K562 (cell line): Measurements from ENCODE around the gene ZMIZ1. TPM values are rescaled to one million over a fixed set of nuclear protein-coding genes. Genes with fewer than 3 reads are reported as not detected.
A peak's percentile ranks its signal among the peaks of the same experiment; 100 is the strongest.

ENCODE experiments used
- ATAC-seq: fragments of 200-7000 bp; cut with Tn5 transposase; 3 replicates; pipeline ENCODE4 v1.9.1; 2020; ENCODE audit warnings: moderate library complexity
- BruUV-seq: library from RNA; stranded (reverse); fragments of 400-500 nt; replicated peaks from 2 replicates; lab custom pipeline; 2021; lab: Mats Ljungman, UMichigan
- CTCF ChIA-PET: fragments of 300-600 bp; formaldehyde crosslinking; extraction: SDS; loops from one replicate; lab custom pipeline; 2021; ENCODE audit warnings: low intra/inter-chr PET ratio; lab: Yijun Ruan, JAX
- POLR2A ChIA-PET: fragments of 300-600, 350-650 bp; sonication (Branson Sonifier 250); formaldehyde crosslinking; extraction: SDS; loops from one replicate; lab custom pipeline; 2021; ENCODE audit warnings: antibody characterized with exemption, inconsistent platforms; lab: Yijun Ruan, JAX
- DNase-seq, 4 experiments: peaks; one replicate each; pipeline versions ENCODE4 v3.0.0 to v3.0.0-alpha.2; 2011 to 2018; ENCODE audit warnings: low spot score in 3 of 4, mixed read lengths in 3 of 4; ENCODE audit errors: extremely low read depth in 1 of 4
- FAIRE-seq: peaks from 2 replicates; lab custom pipeline; 2011; peaks lifted over from hg19 to GRCh38; lab: Jason Lieb, UNC
- H2AFZ ChIP-seq: 2 replicates; pipeline ENCODE4 v1.6.0; 2011; ENCODE audit warnings: low read depth, low read length, control low read depth, inconsistent platforms
- H3K27ac ChIP-seq: fragments of 200-600 bp; 3 replicates; pipeline ENCODE4 v1.8.0; 2011; ENCODE audit warnings: low read depth, mild to moderate bottlenecking, control low read depth, inconsistent platforms, low read length, moderate library complexity, mixed read lengths; ENCODE audit errors: extremely low read depth
- H3K27me3 ChIP-seq, 2 experiments: fragments of 300-600 bp in 1 of 2; 2 replicates in 1 of 2; 3 replicates in 1 of 2; pipeline versions ENCODE4 v1.6.0 to v1.8.0; 2011; ENCODE audit warnings: inconsistent platforms in 2 of 2, low read length in 2 of 2, mild to moderate bottlenecking in 1 of 2, mixed read lengths in 1 of 2, moderate library complexity in 1 of 2; ENCODE audit not compliant: control insufficient read depth in 2 of 2, insufficient read depth in 2 of 2
- H3K36me3 ChIP-seq: fragments of 300-600 bp; 3 replicates; pipeline ENCODE4 v1.8.0; 2011; ENCODE audit warnings: mild to moderate bottlenecking, low read length, inconsistent platforms; ENCODE audit not compliant: control insufficient read depth, insufficient read depth
- H3K4me1 ChIP-seq, 2 experiments: fragments of 200-600 bp in 1 of 2; replicated peaks in 1 of 2; 2 replicates in 1 of 2; 3 replicates in 1 of 2; pipeline versions ENCODE4 v1.5.1 to v1.8.0; 2011; ENCODE audit warnings: inconsistent platforms in 2 of 2, low read length in 2 of 2, mild to moderate bottlenecking in 1 of 2, mixed read lengths in 1 of 2, moderate library complexity in 1 of 2; ENCODE audit not compliant: control insufficient read depth in 2 of 2, insufficient read depth in 2 of 2
- H3K4me2 ChIP-seq: 2 replicates; pipeline ENCODE4 v1.6.1; 2011; ENCODE audit warnings: low read length, control low read depth, inconsistent platforms, mixed read lengths; ENCODE audit not compliant: insufficient read depth
- H3K4me3 ChIP-seq: fragments of 200-600 bp; sonication (generic), shearing (Covaris generic); 2 replicates; pipeline ENCODE4 v1.5.1; 2016; ENCODE audit warnings: control low read depth, inconsistent platforms
- H3K79me2 ChIP-seq: fragments of 200-600 bp; 3 replicates; pipeline ENCODE4 v1.8.0; 2011; ENCODE audit warnings: low read length, inconsistent platforms; ENCODE audit not compliant: control insufficient read depth, insufficient read depth
- H3K9ac ChIP-seq, 2 experiments: 2 replicates each; pipeline versions ENCODE4 v1.6.0 to v1.6.1; 2011; ENCODE audit warnings: low read depth in 2 of 2, low read length in 2 of 2, control low read depth in 1 of 2, inconsistent platforms in 1 of 2, mild to moderate bottlenecking in 1 of 2, mixed read lengths in 1 of 2; ENCODE audit not compliant: insufficient read depth in 1 of 2
- H3K9me1 ChIP-seq: one replicate; pipeline ENCODE4 v1.6.0; 2011; ENCODE audit warnings: inconsistent platforms, mild to moderate bottlenecking, low read length, moderate library complexity; ENCODE audit not compliant: control insufficient read depth, insufficient read depth
- H3K9me3 ChIP-seq: replicated peaks from 2 replicates; pipeline ENCODE4 v1.5.1; 2011; ENCODE audit warnings: low read depth, low read length, inconsistent platforms; ENCODE audit not compliant: control insufficient read depth, insufficient read depth
- H4K20me1 ChIP-seq: replicated peaks from 2 replicates; pipeline ENCODE4 v1.6.1; 2011; ENCODE audit warnings: low read length, inconsistent platforms, mixed read lengths; ENCODE audit not compliant: control insufficient read depth, insufficient read depth
- ETV5 ChIP-seq: sonication (generic); formaldehyde crosslinking; IDR thresholded peaks from 2 replicates; pipeline ENCODE4 v1.4.0; 2020; ENCODE audit warnings: low read depth, mild to moderate bottlenecking, missing genetic modification reagents
- GABPB2 ChIP-seq: fragments of 250-450 bp; sonication (Bioruptor Pico); conservative IDR thresholded peaks from 2 replicates; pipeline ENCODE4 v1.5.1; 2021; ENCODE audit warnings: mild to moderate bottlenecking
- NCOR1 ChIP-seq: fragments of 450-650 bp; IDR thresholded peaks from 2 replicates; pipeline ENCODE4 v1.6.1; 2016; ENCODE audit warnings: mild to moderate bottlenecking, moderate library complexity
- TARDBP ChIP-seq: fragments of 450-650 bp; IDR thresholded peaks from 2 replicates; pipeline ENCODE4 v1.6.1; 2016
- ZNF197 ChIP-seq: fragments of 200-800 bp; sonication (Bioruptor generic); IDR thresholded peaks from 2 replicates; pipeline ENCODE4 v1.6.1; 2016; ENCODE audit warnings: low read depth, missing genetic modification characterization, missing compliant biosample characterization
- whole genome bisulfite sequencing: fragments of 100-300 bp; shearing (Covaris generic); methylation state at CpG from one replicate; pipeline ENCODE4 v1.1.6; 2016; ENCODE audit warnings: low coverage, mixed read lengths; ENCODE audit not compliant: insufficient coverage; ENCODE audit errors: missing lambda C conversion rate; 5-methylcytosine and 5-hydroxymethylcytosine counted together
- in situ Hi-C: fragments of 300-500 bp; cut with MboI; formaldehyde crosslinking; loops from 4 replicates; pipeline ENCODE4 v1.15.0; 2018; ENCODE audit warnings: inconsistent platforms, mixed read lengths
- intact Hi-C: fragments of 100-400 bp; cut with micrococcal nuclease; formaldehyde crosslinking; loops from 2 replicates; pipeline ENCODE4 v1.14.2; 2022
- polyA plus RNA-seq, 8 experiments: library from polyadenylated mRNA; depleted of rRNA in 4 of 8; stranded (reverse) in 5 of 8; unstranded in 3 of 8; fragments of >200 nt; fragmentation: Nextera tagmentation in 2 of 8; fragmentation: Illumina TruSeq in 1 of 8; extraction: Ambion mirVana in 2 of 8; extraction: Trizol in 1 of 8; gene quantifications; 2 replicates each; pipeline versions ENCODE4 v1.2.1 to v1.2.3, GENCODE V29; 2011 to 2014; ENCODE audit warnings: inconsistent platforms in 1 of 8, missing spikeins in 1 of 8
- total RNA-seq, 7 experiments: library from RNA; depleted of rRNA in 6 of 7; stranded (reverse); fragments of >200 nt in 6 of 7; fragmentation: Illumina TruSeq in 2 of 7; extraction: Trizol in 2 of 7; gene quantifications; 2 replicates each; pipeline versions ENCODE4 v1.2.1 to v1.2.3, GENCODE V29; 2011 to 2021; ENCODE audit warnings: low replicate concordance in 1 of 7
- TF ChIP-seq, protein P1 (sequence below), 2 experiments: fragments of 200-800 bp in 1 of 2; sonication (Bioruptor generic) in 1 of 2; sonication (generic) in 1 of 2; formaldehyde crosslinking in 1 of 2; IDR thresholded peaks in 1 of 2; conservative IDR thresholded peaks in 1 of 2; 2 replicates each; pipeline versions ENCODE4 v1.5.0 to v1.6.1; 2016 to 2020; ENCODE audit warnings: missing compliant biosample characterization in 1 of 2, missing genetic modification characterization in 1 of 2, missing genetic modification reagents in 1 of 2

The ZMIZ1 gene
- total and polyA plus RNA-seq, 9 of the 15 experiments (the other 6 are each of a cell fraction or from before 2014, with no cell fraction given) = 1.0 to 37.3 (median 4.3) TPM

DNA sequence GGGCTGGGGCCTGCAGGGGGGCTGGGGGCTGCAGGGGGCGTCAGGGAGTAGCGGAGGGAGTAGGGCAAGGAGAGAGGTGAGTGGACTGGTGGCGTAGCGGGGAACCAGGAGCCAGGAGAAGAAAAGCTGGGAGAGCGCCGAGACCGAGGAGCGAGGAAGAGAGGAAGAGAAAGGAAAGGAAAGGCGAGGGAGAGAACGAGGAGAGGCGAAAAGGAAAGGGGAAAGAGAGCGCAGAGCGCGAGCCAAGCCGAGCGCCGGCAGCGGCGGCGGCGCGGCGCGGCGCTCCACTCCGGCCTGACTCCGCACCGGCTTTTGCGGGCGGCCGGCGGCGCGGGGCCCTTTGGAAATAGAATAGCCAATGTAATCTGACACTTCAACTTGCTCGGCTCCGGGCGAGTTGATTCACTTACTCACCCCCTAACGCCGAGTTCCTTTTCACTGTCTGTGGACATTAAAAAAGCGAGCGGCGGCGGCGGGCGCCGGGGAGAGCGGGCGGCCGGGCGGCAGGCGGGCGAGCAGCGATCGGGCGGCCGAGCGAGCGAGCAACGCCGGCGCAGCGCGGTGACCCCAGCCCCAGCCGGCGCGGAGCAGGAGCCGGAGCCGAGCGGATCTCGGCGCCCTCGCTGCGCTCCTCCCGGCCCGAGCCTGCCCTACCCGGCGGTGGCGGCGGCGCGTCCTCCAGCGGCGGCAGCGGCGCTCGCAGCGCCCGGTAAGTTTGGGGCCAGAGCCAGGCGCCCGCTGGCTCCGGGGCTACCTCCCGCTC lies at the start of gene ZMIZ1 (continued):
- TF ChIP-seq, protein P1, sequence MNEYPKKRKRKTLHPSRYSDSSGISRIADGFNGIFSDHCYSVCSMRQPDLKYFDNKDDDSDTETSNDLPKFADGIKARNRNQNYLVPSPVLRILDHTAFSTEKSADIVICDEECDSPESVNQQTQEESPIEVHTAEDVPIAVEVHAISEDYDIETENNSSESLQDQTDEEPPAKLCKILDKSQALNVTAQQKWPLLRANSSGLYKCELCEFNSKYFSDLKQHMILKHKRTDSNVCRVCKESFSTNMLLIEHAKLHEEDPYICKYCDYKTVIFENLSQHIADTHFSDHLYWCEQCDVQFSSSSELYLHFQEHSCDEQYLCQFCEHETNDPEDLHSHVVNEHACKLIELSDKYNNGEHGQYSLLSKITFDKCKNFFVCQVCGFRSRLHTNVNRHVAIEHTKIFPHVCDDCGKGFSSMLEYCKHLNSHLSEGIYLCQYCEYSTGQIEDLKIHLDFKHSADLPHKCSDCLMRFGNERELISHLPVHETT (CRISPR knock-in tag; conservative IDR thresholded peaks at IDR 0.05 in 1 of 2, IDR thresholded peaks at IDR 0.05 in 1 of 2) = peak in 1 of 2 experiments; percentile 67; a peak in 1 of 4 replicates
- no peak for TF ChIP-seq GABPB2 (CRISPR knock-in tag)
- peak; percentile 84; the same call in 1 of the 2 replicates for TF ChIP-seq TARDBP

DNA sequence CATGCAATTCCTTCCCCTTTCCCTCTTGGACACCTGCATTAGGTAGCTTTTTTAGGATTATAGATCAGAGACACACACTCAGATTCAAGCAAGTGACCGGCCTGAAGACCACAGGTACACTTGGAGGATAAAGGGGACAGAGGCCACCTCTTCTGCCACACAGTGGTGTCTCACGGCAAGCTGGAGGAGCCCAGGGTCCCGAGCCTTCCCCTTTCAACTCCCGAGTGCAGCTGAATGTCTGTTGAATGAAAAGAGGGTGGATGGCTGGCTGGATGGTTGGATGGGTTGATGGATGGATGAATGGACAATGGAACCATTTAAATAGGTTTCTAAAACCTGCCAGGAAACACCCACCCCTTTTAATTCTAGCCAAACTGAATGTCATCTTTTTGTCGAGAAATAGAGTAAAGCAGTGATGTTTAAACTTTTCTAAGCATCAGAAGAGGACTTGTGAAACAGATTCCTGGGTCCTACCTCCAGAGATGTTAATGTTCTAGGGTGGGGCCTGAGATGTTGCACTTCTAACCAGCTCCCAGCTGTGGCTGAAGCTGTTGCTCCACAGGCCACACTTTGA lies 49.2 kb upstream of the ZMIZ1 start:
- POLR2A ChIA-PET = interaction anchor here (0.6 to 0.9 kb wide), 3 partner anchors 16 to 74 kb away, joined by 3 read pairs; no protein-coding TSS in a partner anchor
- H3K79me2 ChIP-seq = no peaks in the 10 kb centered on the region
- H3K4me3 ChIP-seq = no peak overlapping the region
- CTCF ChIA-PET = interaction anchor here (0.6 kb wide), 1 partner anchor 269 kb away, joined by 3 read pairs; no protein-coding TSS in a partner anchor
- H3K27ac ChIP-seq = peak overlapping the region; percentile 28; the same call in 2 of the 3 replicates
- H3K9me3 ChIP-seq = 0 out of 2 replicates have a peak, but pooled peaks cover 5% of the 10 kb centered on the region
- no peak for TF ChIP-seq NCOR1
- 0 out of 2 replicates have a peak, but pooled peaks have one; percentile 24 for TF ChIP-seq ZNF197
- TF ChIP-seq ETV5 (CRISPR knock-in tag) = 0 out of 2 replicates have a peak, but pooled peaks have one; percentile 39
- no peak overlapping the region for H3K9ac ChIP-seq
- no peaks in the 10 kb centered on the region for H3K9me1 ChIP-seq
- FAIRE-seq (no peak), ATAC-seq (no peak), DNase-seq (no peak)
- H3K4me2 ChIP-seq = peak overlapping the region; percentile 35; the same call in 1 of the 2 replicates
- peaks cover 20 to 34% of the 10 kb centered on the region in 2 experiments; a peak in 4 of 5 replicates for H3K4me1 ChIP-seq
- H2AFZ ChIP-seq = peak overlapping the region; percentile 61; the same call in 1 of the 2 replicates
- no TSS peak for BruUV-seq
- 0 out of 2 replicates have a peak, but pooled peaks cover 3% of the 10 kb centered on the region for H4K20me1 ChIP-seq
- H3K27me3 ChIP-seq = 0 out of 5 replicates have a peak, but pooled peaks cover 0 to 5% of the 10 kb centered on the region in 2 experiments
- in situ Hi-C loops (no loop called here), intact Hi-C loops (loop anchor here (1.0 to 5.0 kb wide), 2 partner anchors 46 to 48 kb away; partner anchors contain the start of gene ZMIZ1)
- WGBS = 43% methylated on average over 5 of the region's 5 CpGs
- no peaks in the 10 kb centered on the region for H3K36me3 ChIP-seq
